D721Med (cell line): Measurements from ENCODE around the gene ATAD1.
"Not testable (repeated sequence)": the region's sequence is repeated elsewhere in the genome, so short reads cannot be mapped to it uniquely, and the experiment has no call there.

Source experiments
- DNase-seq: peaks from one replicate; pipeline ENCODE4 v3.0.0; 2011; ENCODE audit warnings: low spot score; ENCODE audit not compliant: insufficient read length
- FAIRE-seq: peaks from 2 replicates; lab custom pipeline; 2011; peaks lifted over from hg19 to GRCh38; lab: Jason Lieb, UNC
- CTCF ChIP-seq: IDR thresholded peaks from 2 replicates; pipeline ENCODE4 v1.5.1; 2012; ENCODE audit warnings: mild to moderate bottlenecking, control low read depth; ENCODE audit not compliant: insufficient read depth; ENCODE audit errors: missing control alignments

ATAD1 gene

GRCh38 chr10:87852089-87852488, 34.1 kb upstream of the ATAD1 start:
- no peak for FAIRE-seq
- no peak for TF ChIP-seq CTCF
- DNase-seq: no peak

- peak; percentile 73 for TF ChIP-seq CTCF
- FAIRE-seq: peak; percentile 53
- no peak for DNase-seq
These were observed 32.7 kb upstream of the ATAD1 start for GRCh38 chr10:87850742-87851205.

GRCh38 chr10:87849001-87849400, 31.0 kb upstream of the ATAD1 start:
- DNase-seq: no peak
- no peak for TF ChIP-seq CTCF
- FAIRE-seq: no peak

- no peak for TF ChIP-seq CTCF
- no peak for FAIRE-seq
- DNase-seq: no peak
These were observed 29.5 kb upstream of the ATAD1 start for GRCh38 chr10:87847550-87847949.

- not testable (repeated sequence) for DNase-seq, FAIRE-seq
These were observed 28.7 kb upstream of the ATAD1 start for GRCh38 chr10:87846711-87847110.

GRCh38 chr10:87846023-87846422, 28.0 kb upstream of the ATAD1 start:
- FAIRE-seq (no peak), DNase-seq (no peak)
- TF ChIP-seq CTCF: no peak

- DNase-seq (no peak), FAIRE-seq (no peak)
- no peak for TF ChIP-seq CTCF
These were observed 27.6 kb upstream of the ATAD1 start for GRCh38 chr10:87845624-87845998.
